Stimulated activated CD4-positive, alpha-beta T cell treated with anti-CD3 and anti-CD28 coated beads, Interleukin-1b, Interleukin-23, amount 100 ng/mL, for 48 hours (primary cell): ENCODE measurements around the gene TLX2.

Experiments
- DNase-seq: peaks from one replicate; pipeline ENCODE4 v3.0.0-alpha.2; 2020

The TLX2 gene

GRCh38 chr2:74497777-74498499 lies 16.3 kb upstream of the TLX2 start:
- DNase-seq, result no peak

GRCh38 chr2:74498500-74499266 lies 15.6 kb upstream of the TLX2 start:
- no peak for DNase-seq

- peak; percentile 45 for DNase-seq
These were observed 14.8 kb upstream of the TLX2 start, which contains the start of gene LBX2 for GRCh38 chr2:74499267-74499939. Gene LBX2, minus strand, starts transcription at chr2:74499603. Its CDS starts 66 bp downstream, at chr2:74499537.

GRCh38 chr2:74499940-74500577 lies 14.2 kb upstream of the TLX2 start:
- DNase-seq, result no peak

- no peak for DNase-seq
These were observed 13.7 kb upstream of the TLX2 start for GRCh38 chr2:74500578-74500946.

GRCh38 chr2:74501335-74502071 lies 12.7 kb upstream of the TLX2 start:
- DNase-seq, result no peak

GRCh38 chr2:74502147-74502719 lies 12.0 kb upstream of the TLX2 start:
- no peak for DNase-seq

GRCh38 chr2:74502720-74503505 lies 11.3 kb upstream of the TLX2 start:
- DNase-seq, result peak; percentile 47

GRCh38 chr2:74503506-74504475 lies 10.5 kb upstream of the TLX2 start:
- no peak for DNase-seq

GRCh38 chr2:74504591-74504990 lies 9.7 kb upstream of the TLX2 start:
- no peak for DNase-seq

- no peak for DNase-seq
These were observed 8.6 kb upstream of the TLX2 start for GRCh38 chr2:74505448-74506246.

GRCh38 chr2:74507145-74507925 lies 6.9 kb upstream of the TLX2 start, which contains the start of gene PCGF1:
Gene PCGF1, minus strand, starts transcription at chr2:74507695. Its CDS starts 27 bp downstream, at chr2:74507668.
- DNase-seq, result peak; percentile 97

- DNase-seq, result no peak
These were observed 6.2 kb upstream of the TLX2 start for GRCh38 chr2:74507926-74508520.

GRCh38 chr2:74510272-74510671 lies 4.0 kb upstream of the TLX2 start:
- DNase-seq, result no peak

GRCh38 chr2:74511104-74511989 lies 2.9 kb upstream of the TLX2 start:
- no peak for DNase-seq

- no peak for DNase-seq
These were observed 1.3 kb upstream of the TLX2 start for GRCh38 chr2:74512744-74513604.
